Coronary artery (tissue), 2 donors: ENCODE results near the gene SMAD3.
"Not testable (repeated sequence)": the region's sequence is repeated elsewhere in the genome, so short reads cannot be mapped to it uniquely, and the experiment has no call there.

ENCODE experiments used
- DNase-seq: peaks from one replicate; pipeline ENCODE4 v3.0.0-alpha.2; 2017; ENCODE audit warnings: low spot score
- H3K27ac ChIP-seq, 2 donors: fragments of 200-600 bp; sonication (generic); one replicate each; pipeline ENCODE4 v1.5.1; 2016 to 2019
- H3K4me3 ChIP-seq: fragments of 200-600 bp; sonication (generic); 2 replicates; pipeline ENCODE4 v1.5.1; 2016; ENCODE audit warnings: mild to moderate bottlenecking, moderate library complexity
- TF ChIP-seq, protein P1 (sequence below): fragments of 200-600 bp; sonication (generic); IDR thresholded peaks from one replicate; pipeline ENCODE4 v1.5.1; 2019; ENCODE audit warnings: antibody characterized with exemption

SMAD3 gene

DNA sequence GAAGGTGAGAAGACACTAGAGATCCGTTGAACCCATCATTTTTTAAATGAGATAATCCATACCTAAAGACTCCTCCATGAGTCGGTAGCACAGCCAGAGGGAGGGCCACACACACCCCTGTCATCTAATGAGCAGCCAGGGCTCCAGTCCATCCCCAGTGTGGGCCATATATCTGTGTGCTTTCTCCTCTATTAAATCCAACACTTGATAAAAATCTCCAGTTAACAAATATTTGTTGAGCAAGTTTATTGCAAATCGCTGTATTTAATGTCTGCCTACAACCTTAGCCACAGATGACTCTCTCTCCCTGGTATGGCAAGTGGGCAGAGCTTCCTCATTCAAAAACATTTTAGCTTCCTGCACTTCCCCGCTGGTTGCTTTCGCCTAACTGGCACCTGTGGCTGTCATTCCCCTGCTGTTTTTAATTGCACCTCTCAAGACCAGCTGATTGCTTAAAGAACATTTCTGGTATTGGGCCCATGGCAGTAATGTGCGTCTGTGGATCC lies 82.8 kb downstream of the SMAD3 start:
- Histone ChIP-seq H3K27ac (peak overlapping the region; percentile 6 to 85), H3K4me3 (no peak overlapping the region)
- DNase-seq = no peak
- TF ChIP-seq, protein P1, sequence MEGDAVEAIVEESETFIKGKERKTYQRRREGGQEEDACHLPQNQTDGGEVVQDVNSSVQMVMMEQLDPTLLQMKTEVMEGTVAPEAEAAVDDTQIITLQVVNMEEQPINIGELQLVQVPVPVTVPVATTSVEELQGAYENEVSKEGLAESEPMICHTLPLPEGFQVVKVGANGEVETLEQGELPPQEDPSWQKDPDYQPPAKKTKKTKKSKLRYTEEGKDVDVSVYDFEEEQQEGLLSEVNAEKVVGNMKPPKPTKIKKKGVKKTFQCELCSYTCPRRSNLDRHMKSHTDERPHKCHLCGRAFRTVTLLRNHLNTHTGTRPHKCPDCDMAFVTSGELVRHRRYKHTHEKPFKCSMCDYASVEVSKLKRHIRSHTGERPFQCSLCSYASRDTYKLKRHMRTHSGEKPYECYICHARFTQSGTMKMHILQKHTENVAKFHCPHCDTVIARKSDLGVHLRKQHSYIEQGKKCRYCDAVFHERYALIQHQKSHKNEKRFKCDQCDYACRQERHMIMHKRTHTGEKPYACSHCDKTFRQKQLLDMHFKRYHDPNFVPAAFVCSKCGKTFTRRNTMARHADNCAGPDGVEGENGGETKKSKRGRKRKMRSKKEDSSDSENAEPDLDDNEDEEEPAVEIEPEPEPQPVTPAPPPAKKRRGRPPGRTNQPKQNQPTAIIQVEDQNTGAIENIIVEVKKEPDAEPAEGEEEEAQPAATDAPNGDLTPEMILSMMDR = no peak

DNA sequence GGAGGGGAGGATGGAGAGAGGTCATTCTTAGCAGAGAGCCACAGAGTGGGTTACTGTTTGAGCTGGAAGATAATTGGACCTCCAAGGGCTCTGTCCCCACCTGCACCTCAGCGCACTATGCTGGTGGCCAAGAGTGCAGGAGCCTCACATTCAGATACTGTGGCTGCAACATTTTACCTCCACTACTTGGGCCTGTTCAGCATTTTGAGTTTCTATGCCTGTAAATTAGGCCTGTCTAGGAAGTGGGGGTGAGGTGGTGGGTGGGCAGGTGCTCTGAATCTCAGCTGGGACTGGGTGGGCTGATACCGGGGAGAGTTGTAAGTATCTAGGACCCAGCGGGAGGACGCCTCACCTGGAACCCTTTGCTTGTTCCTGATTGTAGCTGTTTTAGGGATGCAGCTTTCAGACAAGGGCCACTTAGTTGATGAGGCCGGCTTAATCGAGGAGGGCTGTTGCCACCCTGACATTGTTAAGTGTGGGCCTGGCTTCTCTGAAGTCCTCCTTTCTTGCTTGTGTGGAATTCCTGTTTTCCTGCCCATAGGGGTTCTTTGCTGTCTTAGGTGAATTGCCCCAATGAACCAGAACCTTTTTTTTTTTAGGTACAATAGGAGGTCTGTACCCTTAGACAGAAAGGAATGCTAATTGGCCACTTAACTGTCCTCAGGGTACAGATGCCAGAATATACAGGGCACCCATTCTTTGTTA lies 83.8 kb downstream of the SMAD3 start:
- H3K4me3 ChIP-seq = no peak overlapping the region
- TF ChIP-seq, protein P1 = no peak
- peak overlapping the region; percentile 51 to 85 for H3K27ac ChIP-seq
- DNase-seq = no peak

DNA sequence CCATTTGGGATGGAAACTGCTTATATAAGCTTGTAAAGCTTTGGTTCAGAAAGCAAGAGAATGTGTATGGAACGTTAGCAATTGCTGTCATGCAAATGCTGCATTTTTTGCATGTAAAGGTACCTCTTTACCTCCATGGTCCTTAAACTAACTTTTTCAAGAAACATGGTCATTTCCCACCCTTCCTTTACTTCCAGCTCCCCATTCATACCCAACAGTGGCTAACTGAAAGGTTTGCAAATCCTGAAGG lies 84.3 kb downstream of the SMAD3 start:
- H3K27ac ChIP-seq = peak overlapping the region; percentile 51 to 85
- DNase-seq = no peak
- H3K4me3 ChIP-seq = peak overlapping the region; percentile 47
- TF ChIP-seq, protein P1 = no peak

DNA sequence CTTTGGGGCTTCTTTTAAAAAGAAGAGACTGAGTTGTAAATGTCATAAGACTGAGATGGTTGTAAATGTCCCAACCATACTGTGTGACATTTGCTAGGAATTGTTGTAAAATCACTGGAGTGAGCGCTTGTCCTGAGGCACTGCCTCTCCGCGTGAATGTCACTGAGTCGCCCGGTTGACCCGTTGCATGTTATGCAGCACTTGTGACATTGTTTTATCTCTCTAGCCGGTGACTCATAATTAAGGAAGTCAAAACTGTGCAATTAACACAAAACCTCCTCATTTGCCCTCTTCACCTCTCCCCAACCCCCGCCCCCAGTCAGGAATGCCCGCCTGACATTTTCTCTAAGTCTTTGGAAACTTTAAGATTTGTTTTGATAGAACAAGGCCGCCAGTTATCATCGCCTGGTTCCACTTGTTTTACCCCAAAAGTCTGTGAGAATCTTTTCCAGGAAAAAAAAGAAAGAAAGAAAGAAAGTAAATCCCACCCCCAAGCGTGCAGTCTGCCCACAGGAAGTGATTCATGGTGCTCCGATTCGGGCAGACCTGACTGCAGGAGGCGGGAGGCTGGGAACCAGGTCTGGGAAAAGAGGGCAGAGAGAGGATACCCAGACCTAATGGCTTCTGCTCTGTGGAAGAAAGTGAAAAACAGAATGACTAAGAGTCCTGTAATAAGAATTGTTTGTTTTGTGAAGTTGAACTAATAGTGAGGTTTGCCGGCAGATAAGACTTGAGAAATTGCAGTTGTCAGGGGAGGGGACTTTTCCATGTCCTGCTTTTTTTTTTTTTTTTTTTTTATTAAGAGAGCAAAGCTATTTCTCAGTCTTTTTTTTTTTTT lies 84.8 kb downstream of the SMAD3 start:
- peak overlapping the region; percentile 51 to 85 for H3K27ac ChIP-seq
- DNase-seq = peak; percentile 88
- TF ChIP-seq, protein P1 = no peak
- peak overlapping the region; percentile 47 for H3K4me3 ChIP-seq

DNA sequence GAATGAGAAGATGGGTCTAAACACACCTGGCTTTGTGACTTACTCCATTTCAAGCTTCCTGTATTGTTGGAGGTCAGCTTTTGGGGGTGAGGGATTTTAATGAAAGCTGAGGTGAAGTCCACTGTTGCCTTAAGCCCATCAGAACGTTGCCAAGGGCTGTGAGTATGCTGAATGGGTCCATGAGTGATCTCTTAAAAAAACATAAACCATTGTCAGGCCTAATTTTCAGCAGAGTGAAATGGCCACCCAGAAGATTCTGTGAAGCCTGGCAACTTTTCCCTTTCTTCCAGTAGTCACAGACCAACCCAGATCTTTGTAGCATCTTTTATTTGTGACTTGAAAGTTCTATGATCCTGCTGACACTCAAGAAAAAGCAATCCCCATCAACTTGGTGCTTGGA lies 87.0 kb downstream of the SMAD3 start:
- TF ChIP-seq, protein P1 = no peak
- H3K27ac ChIP-seq = peak overlapping the region in 1 of 2 donors; percentile 49
- no peak overlapping the region for H3K4me3 ChIP-seq
- DNase-seq = no peak

DNA sequence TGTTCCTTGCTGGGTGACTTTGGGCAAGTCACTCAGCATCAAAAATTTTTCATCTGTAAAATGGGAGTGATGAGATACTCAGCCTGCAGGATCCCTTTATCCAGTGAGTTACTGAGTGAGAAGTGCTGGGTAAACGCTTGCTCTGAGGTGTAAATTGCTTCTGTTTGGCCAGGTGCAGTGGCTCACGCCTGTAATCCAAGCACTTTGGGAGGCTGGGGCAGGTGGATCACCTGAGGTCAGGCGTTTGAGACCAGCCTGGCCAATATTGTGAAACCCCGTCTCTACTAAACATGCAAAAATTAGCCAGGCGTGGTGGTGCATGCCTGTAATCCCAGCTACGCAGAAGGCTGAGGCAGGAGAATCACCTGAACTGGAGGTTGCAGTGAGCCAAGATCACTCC lies 87.6 kb downstream of the SMAD3 start:
- H3K4me3 ChIP-seq, DNase-seq: not testable (repeated sequence)
- peak overlapping the region in 1 of 2 donors; percentile 66 for H3K27ac ChIP-seq

DNA sequence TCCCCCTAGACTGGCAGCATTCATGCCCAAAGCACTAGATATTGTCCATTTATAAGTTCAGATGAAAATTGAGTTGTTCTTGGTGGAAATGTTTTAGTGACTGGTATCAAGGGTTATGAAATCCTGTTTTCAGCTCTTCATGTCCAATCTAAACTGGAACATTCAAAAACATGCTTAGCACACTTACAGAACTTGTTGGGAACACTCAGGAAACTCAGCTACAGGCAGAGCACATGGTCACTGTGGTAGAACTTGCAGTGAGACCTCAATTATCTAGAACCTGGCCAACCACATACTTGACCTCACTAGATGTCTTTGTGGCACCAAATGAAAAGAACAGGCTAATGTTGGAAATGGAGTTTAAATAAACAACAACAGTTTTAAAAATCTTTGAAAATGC lies 88.8 kb downstream of the SMAD3 start:
- DNase-seq = no peak
- H3K27ac ChIP-seq = peak overlapping the region; percentile 14 to 66
- TF ChIP-seq, protein P1 = no peak
- H3K4me3 ChIP-seq = no peak overlapping the region
